Measurements from ENCODE around the gene CNST. TPM values are rescaled to one million over a fixed set of nuclear protein-coding genes. Genes with fewer than 3 reads are reported as not detected.
"Not testable (repeated sequence)": the region's sequence is repeated elsewhere in the genome, so short reads cannot be mapped to it uniquely, and the experiment has no call there.

Gene CNST
- total RNA-seq, 2 experiments from 2014 or later, result 26.9 to 30.4 TPM

- Mint-ChIP-seq H3K9me3 (ENCODE audit: insufficient read depth) (no peaks in the 10 kb centered on the region), H3K27me3 (ENCODE audit: low read depth) (peaks cover 14% of the 10 kb centered on the region), H3K36me3 (ENCODE audit: low read depth) (no peaks in the 10 kb centered on the region), H3K4me3 (no peak overlapping the region), H3K27ac (no peak overlapping the region), H3K4me1 (ENCODE audit: low read depth) (peaks cover 28% of the 10 kb centered on the region)
- ATAC-seq (no peak), DNase-seq (no peak)
- POLR2A ChIA-PET, result no interaction called here
- CTCF ChIA-PET, result interaction anchor here (1.0 to 2.3 kb wide), 3 partner anchors 9 to 45 kb away, joined by 3 to 8 read pairs (median 4); no protein-coding TSS in a partner anchor
Observed at GRCh38 chr1:246709196-246709595, 142.9 kb downstream of the CNST start.

- Mint-ChIP-seq H3K27ac (peak overlapping the region; percentile 11), H3K9me3 (ENCODE audit: insufficient read depth) (no peaks in the 10 kb centered on the region), H3K4me3 (no peak overlapping the region), H3K36me3 (ENCODE audit: low read depth) (no peaks in the 10 kb centered on the region), H3K4me1 (ENCODE audit: low read depth) (peaks cover 28% of the 10 kb centered on the region), H3K27me3 (ENCODE audit: low read depth) (peaks cover 14% of the 10 kb centered on the region)
- DNase-seq (no peak), ATAC-seq (no peak)
- ChIA-PET CTCF (interaction anchor here (1.0 to 2.3 kb wide), 3 partner anchors 10 to 44 kb away, joined by 3 to 8 read pairs (median 4); no protein-coding TSS in a partner anchor), POLR2A (no interaction called here)
Observed at GRCh38 chr1:246709835-246710234, 143.6 kb downstream of the CNST start.

GRCh38 chr1:246711548-246712003 is 145.3 kb downstream of the CNST start:
- ChIA-PET CTCF (interaction anchor here (1.4 to 2.3 kb wide), 2 partner anchors 15 to 22 kb away, joined by 3 to 8 read pairs; no protein-coding TSS in a partner anchor), POLR2A (no interaction called here)
- Mint-ChIP-seq H3K4me1 (ENCODE audit: low read depth) (peaks cover 28% of the 10 kb centered on the region), H3K36me3 (ENCODE audit: low read depth) (no peaks in the 10 kb centered on the region), H3K9me3 (ENCODE audit: insufficient read depth) (peaks cover 6% of the 10 kb centered on the region), H3K27me3 (ENCODE audit: low read depth) (peaks cover 25% of the 10 kb centered on the region), H3K27ac (no peak overlapping the region), H3K4me3 (no peak overlapping the region)
- ATAC-seq (no peak), DNase-seq (no peak)

- Mint-ChIP-seq H3K27me3 (ENCODE audit: low read depth) (peaks cover 31% of the 10 kb centered on the region), H3K4me1 (ENCODE audit: low read depth) (peaks cover 23% of the 10 kb centered on the region)
- H3K9me3 Mint-ChIP-seq (ENCODE audit: insufficient read depth); DNase-seq; H3K36me3 Mint-ChIP-seq (ENCODE audit: low read depth); POLR2A ChIA-PET; ATAC-seq; H3K4me3 Mint-ChIP-seq; H3K27ac Mint-ChIP-seq: not testable (repeated sequence)
- CTCF ChIA-PET, result interaction anchor here (0.7 kb wide), 1 partner anchor 220 kb away, joined by 3 read pairs; no protein-coding TSS in a partner anchor
Observed at GRCh38 chr1:246712428-246712827, 146.2 kb downstream of the CNST start.

Other genes starting within 250 kb of the CNST start
- 10 to 100 TPM; 22.7 to 23.2 TPM for gene SMYD3, start 59.2 kb upstream of the CNST start, total RNA-seq
- 10 to 100 TPM; 10.4 to 12.3 TPM for gene TFB2M, start 195 bp upstream of the CNST start, total RNA-seq
- 10 to 100 TPM; 18.5 to 19.6 TPM for gene SCCPDH, start 158.0 kb downstream of the CNST start, total RNA-seq

All from activated CD8-positive, alpha-beta T cell treated with anti-CD3 and anti-CD28 coated beads, Interleukin-2, amount 10 ng/mL, durations not matched to agents 7 days and 5 days (primary cell).